BLaER1 treated with 17β-estradiol and CSF1 and Interleukin-3, amounts not matched to agents 10 nM and 100 nM (cell line): Measurements from ENCODE around the gene DMD.
"Not testable (repeated sequence)": the region's sequence is repeated elsewhere in the genome, so short reads cannot be mapped to it uniquely, and the experiment has no call there.

Source experiments
- H3K27ac ChIP-seq, 11 experiments: shearing (Covaris generic); formaldehyde crosslinking; 2 replicates each; pipeline ENCODE4 v1.8.1; 2022
- H3K27me3 ChIP-seq, 11 experiments: shearing (Covaris generic); formaldehyde crosslinking; 2 replicates each; pipeline ENCODE4 v1.8.1; 2022
- H3K36me3 ChIP-seq, 11 experiments: shearing (Covaris generic); formaldehyde crosslinking; 2 replicates each; pipeline ENCODE4 v1.8.1; 2022
- H3K4me1 ChIP-seq, 10 experiments: shearing (Covaris generic); formaldehyde crosslinking; 2 replicates each; pipeline ENCODE4 v1.8.1; 2022
- H3K4me2 ChIP-seq, 11 experiments: shearing (Covaris generic); formaldehyde crosslinking; 2 replicates each; pipeline ENCODE4 v1.8.1; 2022
- H3K4me3 ChIP-seq, 10 experiments: shearing (Covaris generic); formaldehyde crosslinking; 2 replicates each; pipeline ENCODE4 v1.8.1; 2022
- H3K9ac ChIP-seq, 11 experiments: shearing (Covaris generic); formaldehyde crosslinking; 2 replicates each; pipeline ENCODE4 v1.8.1; 2022
- H3K9me3 ChIP-seq, 11 experiments: shearing (Covaris generic); formaldehyde crosslinking; replicated peaks in 1 of 11; 2 replicates each; pipeline ENCODE4 v1.8.1; 2022
- H4K20me1 ChIP-seq, 11 experiments: shearing (Covaris generic); formaldehyde crosslinking; 2 replicates each; pipeline ENCODE4 v1.8.1; 2022
- Cebpa-rat ChIP-seq, 11 experiments: shearing (Covaris generic); IDR thresholded peaks; 2 replicates each; pipeline ENCODE4 v1.8.1; 2022

DMD gene

GRCh38 chrX:31603411-31604120 is 1607.8 kb downstream of the DMD start:
- Histone ChIP-seq H3K27me3 (peaks cover 92 to 100% (median 100%) of the 10 kb centered on the region in 11 experiments), H3K4me3 (no peak overlapping the region), H3K4me2 (no peak overlapping the region), H4K20me1 (no peaks in the 10 kb centered on the region; a peak in 1 of 22 replicates), H3K9me3 (peaks cover 0 to 6% (median 4%) of the 10 kb centered on the region in 11 experiments; a peak in 6 of 22 replicates), H3K4me1 (no peaks in the 10 kb centered on the region), H3K36me3 (no peaks in the 10 kb centered on the region), H3K9ac (no peak overlapping the region), H3K27ac (no peak overlapping the region)
- TF ChIP-seq Cebpa-rat (IDR thresholded peaks at IDR 0.05): no peak

GRCh38 chrX:31600823-31601222 is 1610.5 kb downstream of the DMD start:
- H3K9me3 ChIP-seq: peaks cover 0 to 6% (median 1%) of the 10 kb centered on the region in 11 experiments; a peak in 6 of 22 replicates
- H3K27me3 ChIP-seq: peaks cover 96 to 100% (median 99%) of the 10 kb centered on the region in 11 experiments
- no peak for TF ChIP-seq Cebpa-rat (IDR thresholded peaks at IDR 0.05)
- H4K20me1 ChIP-seq: no peaks in the 10 kb centered on the region; a peak in 1 of 22 replicates
- no peaks in the 10 kb centered on the region for H3K36me3 ChIP-seq
- H3K27ac ChIP-seq: no peak overlapping the region
- no peak overlapping the region for H3K9ac ChIP-seq
- no peak overlapping the region for H3K4me3 ChIP-seq
- no peak overlapping the region for H3K4me2 ChIP-seq
- H3K4me1 ChIP-seq: no peaks in the 10 kb centered on the region

- H3K27me3 ChIP-seq: peaks cover 87 to 99% (median 93%) of the 10 kb centered on the region in 11 experiments
- no peaks in the 10 kb centered on the region for H3K9me3 ChIP-seq
- no peaks in the 10 kb centered on the region; a peak in 1 of 22 replicates for H4K20me1 ChIP-seq
- H3K4me2 ChIP-seq: no peak overlapping the region
- no peak overlapping the region for H3K27ac ChIP-seq
- H3K9ac ChIP-seq: no peak overlapping the region
- H3K4me1 ChIP-seq: no peaks in the 10 kb centered on the region
- H3K4me3 ChIP-seq: no peak overlapping the region
- no peaks in the 10 kb centered on the region for H3K36me3 ChIP-seq
- no peak for TF ChIP-seq Cebpa-rat (IDR thresholded peaks at IDR 0.05)
Measured at GRCh38 chrX:31593353-31593752, 1618.0 kb downstream of the DMD start.

GRCh38 chrX:31591355-31591754 is 1620.0 kb downstream of the DMD start:
- no peak overlapping the region for H3K4me2 ChIP-seq

GRCh38 chrX:31590581-31591114 is 1620.7 kb downstream of the DMD start:
- Histone ChIP-seq H4K20me1 (no peaks in the 10 kb centered on the region; a peak in 1 of 22 replicates), H3K4me1 (no peaks in the 10 kb centered on the region), H3K9ac (no peak overlapping the region), H3K27me3 (peaks cover 86 to 99% (median 94%) of the 10 kb centered on the region in 11 experiments), H3K9me3 (no peaks in the 10 kb centered on the region), H3K4me2 (no peak overlapping the region), H3K4me3 (no peak overlapping the region), H3K27ac (no peak overlapping the region), H3K36me3 (no peaks in the 10 kb centered on the region)
- no peak for TF ChIP-seq Cebpa-rat (IDR thresholded peaks at IDR 0.05)

More at GRCh38 chrX:31591355-31591754, 1620.0 kb downstream of the DMD start:
- Histone ChIP-seq H4K20me1 (no peaks in the 10 kb centered on the region; a peak in 1 of 22 replicates), H3K9ac (no peak overlapping the region), H3K36me3 (no peaks in the 10 kb centered on the region), H3K9me3 (no peaks in the 10 kb centered on the region), H3K4me1 (no peaks in the 10 kb centered on the region), H3K27ac (no peak overlapping the region), H3K4me3 (no peak overlapping the region), H3K27me3 (peaks cover 86 to 99% (median 94%) of the 10 kb centered on the region in 11 experiments)
- no peak for TF ChIP-seq Cebpa-rat (IDR thresholded peaks at IDR 0.05)

GRCh38 chrX:31589503-31589902 is 1621.8 kb downstream of the DMD start:
- no peaks in the 10 kb centered on the region for H3K36me3 ChIP-seq
- H3K27ac ChIP-seq: no peak overlapping the region
- H3K9me3 ChIP-seq: peaks cover 0 to 5% (median 0%) of the 10 kb centered on the region in 11 experiments; a peak in 2 of 22 replicates
- no peak overlapping the region for H3K4me2 ChIP-seq
- no peaks in the 10 kb centered on the region for H3K4me1 ChIP-seq
- H4K20me1 ChIP-seq: no peaks in the 10 kb centered on the region; a peak in 1 of 22 replicates
- no peak for TF ChIP-seq Cebpa-rat (IDR thresholded peaks at IDR 0.05)
- H3K9ac ChIP-seq: no peak overlapping the region
- H3K4me3 ChIP-seq: no peak overlapping the region
- peaks cover 88 to 99% (median 96%) of the 10 kb centered on the region in 11 experiments for H3K27me3 ChIP-seq

GRCh38 chrX:31588355-31588754 is 1623.0 kb downstream of the DMD start:
- Histone ChIP-seq H4K20me1 (no peaks in the 10 kb centered on the region; a peak in 1 of 22 replicates), H3K4me2 (no peak overlapping the region), H3K36me3 (no peaks in the 10 kb centered on the region), H3K27ac (no peak overlapping the region), H3K27me3 (peaks cover 80 to 91% (median 87%) of the 10 kb centered on the region in 11 experiments), H3K4me1 (no peaks in the 10 kb centered on the region), H3K9ac (no peak overlapping the region), H3K9me3 (peaks cover 0 to 7% (median 0%) of the 10 kb centered on the region in 11 experiments; a peak in 2 of 22 replicates), H3K4me3 (no peak overlapping the region)
- no peak for TF ChIP-seq Cebpa-rat (IDR thresholded peaks at IDR 0.05)

- H3K27me3 ChIP-seq: peaks cover 79 to 90% (median 86%) of the 10 kb centered on the region in 11 experiments
- H3K4me3 ChIP-seq, H3K36me3 ChIP-seq, H4K20me1 ChIP-seq, H3K27ac ChIP-seq, H3K4me1 ChIP-seq, H3K4me2 ChIP-seq, H3K9ac ChIP-seq: not testable (repeated sequence)
- H3K9me3 ChIP-seq: peaks cover 0 to 13% (median 0%) of the 10 kb centered on the region in 11 experiments; a peak in 2 of 22 replicates
Measured at GRCh38 chrX:31583892-31584291, 1627.5 kb downstream of the DMD start.

- H3K36me3 ChIP-seq: no peaks in the 10 kb centered on the region
- peaks cover 77 to 90% (median 87%) of the 10 kb centered on the region in 11 experiments for H3K27me3 ChIP-seq
- peaks cover 0 to 13% (median 0%) of the 10 kb centered on the region in 11 experiments; a peak in 2 of 22 replicates for H3K9me3 ChIP-seq
- H3K4me1 ChIP-seq: no peaks in the 10 kb centered on the region
- no peaks in the 10 kb centered on the region for H4K20me1 ChIP-seq
- H3K9ac ChIP-seq: no peak overlapping the region
- no peak overlapping the region for H3K27ac ChIP-seq
- no peak overlapping the region for H3K4me3 ChIP-seq
- TF ChIP-seq Cebpa-rat (IDR thresholded peaks at IDR 0.05): no peak
- no peak overlapping the region for H3K4me2 ChIP-seq
Measured at GRCh38 chrX:31580726-31581125, 1630.6 kb downstream of the DMD start.
